Left ventricle myocardium inferior (tissue), 1 donor: ENCODE results near the gene DLG2. TPM values are rescaled to one million over a fixed set of nuclear protein-coding genes. Genes with fewer than 3 reads are reported as not detected.

Experiments used
- DNase-seq: peaks from one replicate; pipeline ENCODE4 v3.0.0-alpha.2; 2020
- H3K27ac ChIP-seq: fragments of 200-600 bp; replicated peaks from 2 replicates; pipeline ENCODE4 v1.8.0; 2021
- H3K27me3 ChIP-seq: fragments of 200-600 bp; 2 replicates; pipeline ENCODE4 v1.8.0; 2021; ENCODE audit warnings: low read depth
- H3K36me3 ChIP-seq: fragments of 200-600 bp; 2 replicates; pipeline ENCODE4 v1.8.0; 2021
- H3K4me1 ChIP-seq: fragments of 200-600 bp; 2 replicates; pipeline ENCODE4 v1.8.0; 2021
- H3K4me3 ChIP-seq: fragments of 200-600 bp; 2 replicates; pipeline ENCODE4 v1.8.0; 2021; ENCODE audit warnings: mild to moderate bottlenecking, moderate library complexity
- H3K9me3 ChIP-seq: fragments of 200-600 bp; replicated peaks from 2 replicates; pipeline ENCODE4 v1.8.0; 2021
- CTCF ChIP-seq: fragments of 200-600 bp; IDR thresholded peaks from 2 replicates; pipeline ENCODE4 v1.8.0; 2021; ENCODE audit warnings: antibody characterized with exemption, mild to moderate bottlenecking, borderline replicate concordance
- intact Hi-C: fragments of 100-400 bp; cut with micrococcal nuclease; formaldehyde crosslinking; loops from one replicate; pipeline ENCODE4 v1.11.0; 2022
- total RNA-seq: library from RNA; stranded (reverse); fragmentation: NEBNext Ultra II Directional; extraction: Animal tissue kit (Norgen Biotek cat#: 25700); gene quantifications from one replicate; pipeline ENCODE4 v1.2.1, GENCODE V29; 2021
- donor health status: DM: no; HTN: yes; CAD: no; lungs with severe emphysema.

DLG2 gene
- total RNA-seq, 1 donor from 2014 or later = 6.5 TPM

GRCh38 chr11:84270466-84270865 lies 1356.7 kb downstream of the DLG2 start:
- Histone ChIP-seq H3K9me3 (no peaks in the 10 kb centered on the region), H3K27me3 (no peaks in the 10 kb centered on the region), H3K27ac (no peak overlapping the region), H3K4me1 (no peaks in the 10 kb centered on the region), H3K4me3 (no peak overlapping the region), H3K36me3 (no peaks in the 10 kb centered on the region)
- TF ChIP-seq CTCF = no peak
- no peak for DNase-seq
- intact Hi-C loops = no loop called here

GRCh38 chr11:84264066-84264465 lies 1363.1 kb downstream of the DLG2 start:
- no peak for DNase-seq
- no peak overlapping the region for H3K4me3 ChIP-seq
- no peaks in the 10 kb centered on the region for H3K36me3 ChIP-seq
- H3K9me3 ChIP-seq = no peaks in the 10 kb centered on the region
- H3K27me3 ChIP-seq = no peaks in the 10 kb centered on the region
- no peak overlapping the region for H3K27ac ChIP-seq
- no peak for TF ChIP-seq CTCF
- H3K4me1 ChIP-seq = no peaks in the 10 kb centered on the region
- intact Hi-C loops = no loop called here

- intact Hi-C loops = no loop called here
- H3K9me3 ChIP-seq = no peaks in the 10 kb centered on the region
- no peak for DNase-seq
- H3K27me3 ChIP-seq = no peaks in the 10 kb centered on the region
- no peak overlapping the region for H3K4me3 ChIP-seq
- H3K27ac ChIP-seq = no peak overlapping the region
- no peaks in the 10 kb centered on the region for H3K4me1 ChIP-seq
- no peaks in the 10 kb centered on the region for H3K36me3 ChIP-seq
- TF ChIP-seq CTCF = peak; percentile 38
Measured at GRCh38 chr11:84261707-84262106, 1365.4 kb downstream of the DLG2 start.

- TF ChIP-seq CTCF = no peak
- intact Hi-C loops = no loop called here
- no peaks in the 10 kb centered on the region for H3K9me3 ChIP-seq
Measured at GRCh38 chr11:84260862-84261261, 1366.3 kb downstream of the DLG2 start.

GRCh38 chr11:84256618-84257017 lies 1370.5 kb downstream of the DLG2 start:
- Histone ChIP-seq H3K27ac (no peak overlapping the region), H3K36me3 (no peaks in the 10 kb centered on the region), H3K27me3 (no peaks in the 10 kb centered on the region), H3K9me3 (no peaks in the 10 kb centered on the region), H3K4me1 (no peaks in the 10 kb centered on the region), H3K4me3 (no peak overlapping the region)
- intact Hi-C loops = no loop called here
- no peak for DNase-seq
- no peak for TF ChIP-seq CTCF

More at GRCh38 chr11:84260862-84261261, 1366.3 kb downstream of the DLG2 start:
- Histone ChIP-seq H3K4me1 (no peaks in the 10 kb centered on the region), H3K4me3 (no peak overlapping the region), H3K27ac (no peak overlapping the region), H3K27me3 (no peaks in the 10 kb centered on the region), H3K36me3 (no peaks in the 10 kb centered on the region)
- no peak for DNase-seq

- Histone ChIP-seq H3K36me3 (no peaks in the 10 kb centered on the region), H3K27me3 (no peaks in the 10 kb centered on the region), H3K9me3 (no peaks in the 10 kb centered on the region), H3K27ac (no peak overlapping the region), H3K4me3 (no peak overlapping the region), H3K4me1 (no peaks in the 10 kb centered on the region)
- intact Hi-C loops = no loop called here
- TF ChIP-seq CTCF = no peak
- no peak for DNase-seq
Measured at GRCh38 chr11:84255483-84255882, 1371.7 kb downstream of the DLG2 start.
